Activated naive CD8-positive, alpha-beta T cell treated with anti-CD3 and anti-CD28 coated beads, Interleukin-2, amount 10 ng/mL, durations not matched to agents 7 days and 5 days (primary cell): ENCODE measurements around the gene CCDC152. TPM values are rescaled to one million over a fixed set of nuclear protein-coding genes. Genes with fewer than 3 reads are reported as not detected.

Experiments used
- ATAC-seq: fragments of 150-1000 bp; cut with Tn5 transposase; one replicate; pipeline ENCODE4 v1.10.0; 2021; ENCODE audit warnings: low read depth, moderate library complexity
- POLR2A ChIA-PET: fragments of 350-600 bp; sonication (Branson Sonifier 250); formaldehyde crosslinking; loops from one replicate; lab custom pipeline; 2021; ENCODE audit warnings: antibody characterized with exemption; lab: Charles Lee
- DNase-seq: peaks from one replicate; pipeline ENCODE4 v3.0.0; 2021
- H3K27ac Mint-ChIP-seq: one replicate; pipeline ENCODE4 v1.8.0; 2022; ENCODE audit warnings: mild to moderate bottlenecking, mixed read lengths
- H3K27me3 Mint-ChIP-seq: one replicate; pipeline ENCODE4 v1.8.0; 2022; ENCODE audit warnings: mild to moderate bottlenecking, moderate library complexity, mixed read lengths
- H3K36me3 Mint-ChIP-seq: one replicate; pipeline ENCODE4 v1.8.0; 2021; ENCODE audit warnings: mild to moderate bottlenecking, mixed read lengths
- H3K4me1 Mint-ChIP-seq: one replicate; pipeline ENCODE4 v1.8.0; 2021; ENCODE audit warnings: mixed read lengths
- H3K4me3 Mint-ChIP-seq: one replicate; pipeline ENCODE4 v1.8.0; 2022; ENCODE audit warnings: mild to moderate bottlenecking, moderate library complexity, mixed read lengths
- H3K9me3 Mint-ChIP-seq: one replicate; pipeline ENCODE4 v1.8.0; 2021; ENCODE audit warnings: mixed read lengths
- total RNA-seq, 2 experiments: library from RNA; stranded (reverse); gene quantifications; one replicate each; pipeline ENCODE4 v1.2.3, GENCODE V29; 2021

The CCDC152 gene
- total RNA-seq, 2 experiments from 2014 or later: 8.9 to 10.3 TPM

DNA sequence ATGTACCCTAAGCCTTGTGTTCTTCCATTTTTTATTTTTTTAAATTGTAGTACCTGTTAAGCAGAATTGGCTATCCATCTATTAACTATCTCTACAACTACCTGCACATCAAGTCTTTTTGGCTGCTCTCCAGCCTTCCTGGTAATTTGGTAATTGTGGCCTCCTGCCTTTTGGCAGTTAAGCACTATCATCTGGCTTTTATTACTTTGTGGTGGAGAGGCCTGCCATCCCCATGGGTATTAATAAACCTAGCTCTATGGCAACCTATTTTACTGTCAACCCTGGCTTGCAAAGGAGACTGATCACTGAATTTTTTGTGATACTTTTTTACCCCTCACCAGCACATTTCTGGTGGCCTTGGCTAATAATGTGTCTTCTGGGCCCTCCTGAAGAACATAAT is 34.5 kb downstream of the CCDC152 start:
- peaks cover 18% of the 10 kb centered on the region for H3K9me3 Mint-ChIP-seq
- POLR2A ChIA-PET: no interaction called here

DNA sequence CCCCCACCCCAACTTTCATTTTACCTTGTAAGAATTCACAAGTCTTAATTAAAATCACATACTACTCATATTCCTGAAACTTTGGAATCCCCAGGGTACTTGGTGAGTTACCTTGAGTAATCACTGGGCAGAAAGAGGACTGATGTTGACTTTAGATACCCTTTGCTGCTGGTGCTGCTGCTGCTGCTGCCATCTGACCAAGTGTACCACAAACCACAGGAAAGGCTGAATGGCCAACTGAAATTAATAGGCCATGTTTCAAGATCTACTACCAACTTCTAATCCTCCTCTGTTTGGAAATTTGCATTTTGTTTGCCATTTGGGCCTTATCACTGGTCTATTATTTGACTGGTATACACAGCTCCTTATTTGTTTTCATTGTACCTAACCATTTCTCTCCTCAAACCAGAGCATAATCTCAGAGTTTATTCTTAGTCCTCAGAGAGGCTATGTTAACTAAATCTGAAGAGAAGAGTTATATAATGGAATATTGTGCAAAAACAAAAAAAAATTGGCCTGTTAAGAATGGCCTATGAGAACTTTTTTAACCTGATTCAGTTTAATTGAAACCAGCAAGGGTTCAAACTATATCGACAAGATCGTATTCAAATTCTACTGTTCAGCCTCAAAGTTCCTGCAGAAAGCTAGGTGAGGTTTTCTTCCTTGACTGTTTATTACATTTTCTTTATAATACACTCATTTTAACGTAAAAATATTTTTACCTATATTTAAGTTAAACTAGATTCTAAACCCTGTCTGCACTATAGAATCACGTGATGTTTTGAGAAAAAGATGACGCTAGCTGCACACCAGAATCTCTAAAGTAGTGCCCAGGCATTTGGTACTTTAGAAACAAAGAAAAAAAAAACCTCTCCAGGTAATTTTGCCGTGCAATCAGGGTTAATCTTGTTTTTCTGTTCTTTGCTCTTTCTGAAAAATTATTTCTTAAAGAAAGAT is 41.9 kb downstream of the CCDC152 start:
- H3K27me3 Mint-ChIP-seq: no peaks in the 10 kb centered on the region
- peaks cover 7% of the 10 kb centered on the region for H3K9me3 Mint-ChIP-seq
- no peak for ATAC-seq
- no peak overlapping the region for H3K27ac Mint-ChIP-seq
- DNase-seq: no peak
- H3K4me3 Mint-ChIP-seq: no peak overlapping the region
- no peaks in the 10 kb centered on the region for H3K4me1 Mint-ChIP-seq
- POLR2A ChIA-PET: no interaction called here
- peaks cover 21% of the 10 kb centered on the region for H3K36me3 Mint-ChIP-seq

More for the DNA sequence above, 34.5 kb downstream of the CCDC152 start:
- Mint-ChIP-seq H3K36me3 (peaks cover 23% of the 10 kb centered on the region), H3K27me3 (no peaks in the 10 kb centered on the region), H3K27ac (no peak overlapping the region), H3K4me3 (no peak overlapping the region), H3K4me1 (no peaks in the 10 kb centered on the region)
- ATAC-seq (no peak), DNase-seq (no peak)

GRCh38 chr5:42799241-42799608 is 42.6 kb downstream of the CCDC152 start:
- no peak overlapping the region for H3K27ac Mint-ChIP-seq
- H3K36me3 Mint-ChIP-seq: peaks cover 15% of the 10 kb centered on the region
- no peak for DNase-seq
- H3K4me1 Mint-ChIP-seq: no peaks in the 10 kb centered on the region
- POLR2A ChIA-PET: no interaction called here
- H3K9me3 Mint-ChIP-seq: peaks cover 5% of the 10 kb centered on the region
- no peak overlapping the region for H3K4me3 Mint-ChIP-seq
- H3K27me3 Mint-ChIP-seq: no peaks in the 10 kb centered on the region
- no peak for ATAC-seq

DNA sequence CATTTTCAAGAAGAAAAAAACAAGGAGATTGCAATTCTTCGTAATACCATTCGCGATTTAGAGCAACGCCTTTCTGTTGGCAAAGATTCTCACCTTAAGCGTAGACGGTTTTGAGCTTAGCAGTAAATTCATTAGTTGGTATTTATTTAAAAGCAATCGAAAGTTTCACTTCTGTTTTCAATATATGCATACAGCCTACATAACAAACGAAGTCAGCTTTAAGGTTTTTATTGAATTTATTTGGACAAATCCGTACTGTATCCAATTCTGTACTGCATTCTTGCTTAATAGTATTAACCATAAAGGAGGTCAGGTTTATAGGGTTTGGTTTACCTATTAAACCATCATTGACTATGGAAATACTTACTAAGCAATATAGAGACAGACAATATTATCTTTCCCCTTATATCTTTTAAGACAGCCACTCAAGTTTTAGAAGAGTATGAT is 43.1 kb downstream of the CCDC152 start:
- peaks cover 3% of the 10 kb centered on the region for H3K9me3 Mint-ChIP-seq
- H3K4me3 Mint-ChIP-seq: no peak overlapping the region
- ATAC-seq (no peak), DNase-seq (no peak)
- H3K27ac Mint-ChIP-seq: no peak overlapping the region
- H3K36me3 Mint-ChIP-seq: peaks cover 11% of the 10 kb centered on the region
- POLR2A ChIA-PET: no interaction called here
- no peaks in the 10 kb centered on the region for H3K27me3 Mint-ChIP-seq
- no peaks in the 10 kb centered on the region for H3K4me1 Mint-ChIP-seq

DNA sequence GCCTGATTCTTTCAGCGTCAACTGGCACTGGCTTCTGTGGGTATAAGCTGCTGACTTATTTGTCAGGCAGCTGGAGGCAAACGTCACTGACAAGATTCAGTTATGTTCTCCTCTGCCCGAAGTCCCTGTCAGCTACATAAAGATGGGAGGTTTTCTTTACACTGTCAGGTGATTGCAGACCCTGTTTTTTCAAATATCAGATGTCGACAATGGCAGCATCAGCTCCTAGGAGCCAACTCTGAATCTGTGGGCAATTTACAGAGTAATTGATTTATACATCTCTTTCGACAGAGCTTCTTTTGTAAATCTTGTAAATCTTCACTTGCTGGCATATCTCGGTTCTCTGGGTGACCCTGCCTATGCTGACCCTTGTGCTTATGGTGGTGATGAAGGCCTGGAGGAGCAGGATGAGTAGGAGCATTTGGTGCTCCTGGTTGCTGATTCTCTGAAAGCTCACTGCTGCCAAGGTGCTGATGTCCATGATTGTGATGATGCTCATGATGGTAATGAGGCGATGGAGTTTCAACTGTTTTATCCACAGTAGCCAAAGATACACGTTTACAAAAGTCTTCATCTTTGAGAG is 44.2 kb downstream of the CCDC152 start:
- Mint-ChIP-seq H3K27me3 (no peaks in the 10 kb centered on the region), H3K36me3 (peaks cover 11% of the 10 kb centered on the region), H3K27ac (no peak overlapping the region), H3K9me3 (peaks cover 1% of the 10 kb centered on the region), H3K4me1 (no peaks in the 10 kb centered on the region), H3K4me3 (no peak overlapping the region)
- POLR2A ChIA-PET: no interaction called here
- DNase-seq (no peak), ATAC-seq (no peak)

DNA sequence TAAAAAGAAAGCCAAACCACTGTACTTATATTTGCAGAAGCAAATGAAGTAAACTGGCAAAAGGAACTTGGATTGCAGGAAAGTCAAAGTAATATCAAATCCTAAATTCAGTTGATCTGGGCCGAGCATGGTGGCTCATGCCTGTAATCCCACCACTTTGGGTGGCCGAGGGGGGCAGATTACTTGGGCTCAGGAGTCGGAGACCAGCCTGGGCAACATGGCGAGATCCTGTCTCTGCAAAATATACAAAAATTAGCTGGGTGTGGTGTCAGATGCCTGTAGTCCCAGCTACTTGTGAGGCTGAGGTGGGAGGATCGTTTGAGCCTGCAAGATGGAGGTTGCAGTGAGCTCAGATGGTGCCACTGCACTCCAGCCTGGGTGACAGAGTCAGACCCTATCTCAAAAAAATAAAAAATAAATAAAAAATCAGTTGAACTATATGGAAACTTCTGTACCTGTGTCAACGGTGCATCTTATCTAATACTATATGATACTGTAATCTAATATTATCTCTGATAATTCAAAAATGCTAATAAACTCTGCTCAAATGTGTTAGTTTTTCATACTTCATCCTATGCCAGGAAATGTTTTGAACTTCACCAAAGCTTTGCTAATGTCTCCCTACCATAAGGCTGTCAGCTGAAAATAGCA is 45.0 kb downstream of the CCDC152 start:
- ATAC-seq (no peak), DNase-seq (no peak)
- H3K27ac Mint-ChIP-seq: no peak overlapping the region
- H3K9me3 Mint-ChIP-seq: peaks cover 1% of the 10 kb centered on the region
- no peak overlapping the region for H3K4me3 Mint-ChIP-seq
- no peaks in the 10 kb centered on the region for H3K27me3 Mint-ChIP-seq
- no peaks in the 10 kb centered on the region for H3K4me1 Mint-ChIP-seq
- POLR2A ChIA-PET: no interaction called here
- H3K36me3 Mint-ChIP-seq: peaks cover 11% of the 10 kb centered on the region

GRCh38 chr5:42804717-42805339 is 48.2 kb downstream of the CCDC152 start:
- POLR2A ChIA-PET: no interaction called here
- no peak overlapping the region for H3K4me3 Mint-ChIP-seq

DNA sequence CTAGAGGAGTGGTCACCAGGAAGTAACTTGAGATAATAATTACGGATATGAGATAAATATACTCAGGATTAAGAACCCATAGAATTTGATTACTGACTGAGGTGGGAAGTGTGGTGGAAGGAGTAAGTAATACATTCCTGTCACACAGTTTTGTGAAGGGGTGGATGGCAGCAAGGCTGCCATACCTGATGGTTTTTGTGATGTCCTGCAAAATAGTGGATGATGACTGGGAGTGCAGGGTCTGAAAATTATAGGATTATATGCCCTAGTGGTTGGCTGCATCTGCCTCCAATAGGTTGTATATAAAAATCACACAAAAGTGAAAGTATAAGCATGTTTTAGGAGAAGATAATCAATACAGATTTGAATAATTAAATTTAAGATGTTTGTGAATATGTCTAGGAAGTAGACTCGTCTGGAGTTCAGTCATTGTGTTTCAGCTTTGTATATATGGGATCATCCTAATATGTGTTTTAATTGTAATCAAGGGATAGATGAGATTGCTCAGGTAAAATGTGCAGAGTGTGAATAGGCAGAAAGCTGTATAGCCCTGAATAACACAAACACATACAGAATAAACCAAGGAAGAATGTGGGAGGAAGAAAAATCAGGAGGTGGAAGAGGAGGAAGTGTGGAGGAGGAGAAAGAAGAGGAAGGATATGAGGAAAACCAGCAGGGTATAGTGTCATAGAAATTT is 49.5 kb downstream of the CCDC152 start:
- POLR2A ChIA-PET: no interaction called here
- Mint-ChIP-seq H3K9me3 (no peaks in the 10 kb centered on the region), H3K27ac (no peak overlapping the region)

More at GRCh38 chr5:42804717-42805339, 48.2 kb downstream of the CCDC152 start:
- ATAC-seq (no peak), DNase-seq (no peak)
- Mint-ChIP-seq H3K27ac (no peak overlapping the region), H3K27me3 (no peaks in the 10 kb centered on the region), H3K9me3 (no peaks in the 10 kb centered on the region), H3K36me3 (no peaks in the 10 kb centered on the region), H3K4me1 (no peaks in the 10 kb centered on the region)

DNA sequence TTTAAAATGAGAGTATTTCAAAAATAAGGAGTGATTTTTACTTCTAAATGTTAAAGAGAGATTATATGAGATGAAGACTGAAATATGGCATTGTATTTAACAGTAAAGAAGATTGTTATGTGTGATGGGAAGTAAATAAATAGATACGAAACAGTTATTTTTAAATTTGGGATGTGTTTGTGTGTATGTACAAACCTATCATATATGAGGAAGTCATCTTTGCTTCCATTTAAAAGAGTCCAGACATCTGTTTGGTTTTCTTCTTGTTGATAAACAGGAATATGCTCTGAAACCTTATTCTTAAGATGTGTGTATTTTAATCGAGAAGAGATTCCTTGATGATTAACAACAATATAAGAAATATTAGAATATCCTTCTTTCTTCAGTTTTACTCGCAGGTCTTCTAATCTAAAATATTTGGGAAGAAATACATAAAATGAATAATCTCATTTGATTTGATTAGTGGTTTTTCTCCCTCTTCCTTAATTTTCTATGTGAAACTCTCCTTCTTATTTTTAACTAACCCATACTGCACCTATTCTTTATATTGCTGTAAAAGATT is 50.2 kb downstream of the CCDC152 start:
- POLR2A ChIA-PET: no interaction called here
- no peak for DNase-seq
- H3K27me3 Mint-ChIP-seq: no peaks in the 10 kb centered on the region

More for the DNA sequence above, 49.5 kb downstream of the CCDC152 start:
- Mint-ChIP-seq H3K36me3 (no peaks in the 10 kb centered on the region), H3K27me3 (no peaks in the 10 kb centered on the region), H3K4me3 (no peak overlapping the region), H3K4me1 (no peaks in the 10 kb centered on the region)
- DNase-seq: no peak
- no peak for ATAC-seq

DNA sequence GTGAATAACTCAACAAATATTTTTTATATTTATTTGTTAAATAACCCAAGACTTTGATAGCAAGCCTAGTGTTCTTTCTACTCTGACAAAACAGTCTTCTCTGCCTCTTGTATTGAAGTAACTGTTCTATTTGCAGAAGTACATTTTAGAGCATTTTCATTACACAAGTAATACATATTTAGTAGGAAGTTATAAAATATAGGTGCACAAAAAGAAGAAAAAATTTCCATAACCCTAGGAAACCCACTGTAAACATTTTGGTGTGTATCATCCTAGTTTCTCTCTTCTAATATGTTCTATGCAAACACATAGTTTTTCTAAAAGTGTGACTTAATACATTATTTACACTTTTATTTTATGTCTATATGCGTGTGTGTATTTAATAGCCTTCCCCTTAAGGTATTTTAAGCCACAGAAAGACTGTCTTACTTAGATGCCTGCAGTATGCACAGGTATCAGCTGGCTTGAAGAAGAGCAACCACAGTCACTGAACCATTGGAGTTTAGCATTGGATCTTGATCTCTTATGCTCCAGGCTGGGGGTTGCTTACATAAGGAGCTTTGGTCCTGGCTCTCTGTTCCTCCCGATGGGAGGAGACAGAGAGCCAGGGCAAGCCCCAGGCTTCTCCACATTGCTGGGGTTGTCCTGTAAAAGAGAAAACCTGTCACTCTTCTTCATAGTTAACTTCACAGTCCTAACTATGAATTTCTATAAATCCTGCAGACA is 51.3 kb downstream of the CCDC152 start:
- no peaks in the 10 kb centered on the region for H3K27me3 Mint-ChIP-seq
- ATAC-seq (no peak), DNase-seq (no peak)
- POLR2A ChIA-PET: no interaction called here
- H3K4me1 Mint-ChIP-seq: peaks cover 1% of the 10 kb centered on the region
- H3K27ac Mint-ChIP-seq: no peak overlapping the region
- no peaks in the 10 kb centered on the region for H3K9me3 Mint-ChIP-seq
- no peaks in the 10 kb centered on the region for H3K36me3 Mint-ChIP-seq
- H3K4me3 Mint-ChIP-seq: no peak overlapping the region

More for the DNA sequence above, 50.2 kb downstream of the CCDC152 start:
- Mint-ChIP-seq H3K36me3 (no peaks in the 10 kb centered on the region), H3K27ac (no peak overlapping the region), H3K4me1 (no peaks in the 10 kb centered on the region), H3K9me3 (no peaks in the 10 kb centered on the region), H3K4me3 (no peak overlapping the region)
- no peak for ATAC-seq

DNA sequence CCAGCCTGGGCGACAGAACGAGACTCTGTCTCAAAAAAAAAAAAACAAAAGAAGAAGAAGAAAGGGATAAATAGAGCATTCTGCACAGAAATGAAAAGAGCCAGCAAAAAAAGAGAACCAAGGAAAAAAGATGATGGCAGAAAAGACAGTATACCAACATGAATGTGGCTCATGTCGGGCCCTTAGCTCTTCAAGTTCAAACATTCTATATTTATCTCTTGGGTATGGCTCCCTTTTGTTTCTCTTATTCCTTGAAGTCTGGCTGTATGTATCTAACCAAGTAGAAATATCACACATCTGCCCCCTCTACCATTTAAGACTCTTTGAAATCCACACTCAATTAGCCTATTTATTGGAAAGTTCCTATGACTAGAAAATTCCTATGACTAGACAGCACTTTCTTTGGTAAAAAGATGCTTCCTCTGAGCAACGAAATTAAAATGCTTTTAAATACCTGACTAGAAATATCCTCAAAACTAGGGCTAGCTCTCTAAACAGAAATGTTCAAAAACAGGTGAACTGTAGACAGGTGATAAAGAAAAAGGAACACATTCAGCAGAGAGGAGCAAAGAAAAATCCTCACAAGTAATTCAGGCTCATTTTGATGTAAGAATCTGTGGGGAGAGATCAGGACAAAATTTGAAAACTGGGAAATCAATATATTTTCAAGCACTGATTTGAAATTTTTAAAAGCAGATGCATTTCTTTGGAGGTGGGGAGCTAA is 52.4 kb downstream of the CCDC152 start:
- H3K36me3 Mint-ChIP-seq: no peaks in the 10 kb centered on the region
- POLR2A ChIA-PET: no interaction called here

More for the DNA sequence above, 52.4 kb downstream of the CCDC152 start:
- no peak overlapping the region for H3K27ac Mint-ChIP-seq
- H3K4me3 Mint-ChIP-seq: no peak overlapping the region
- no peaks in the 10 kb centered on the region for H3K27me3 Mint-ChIP-seq
- no peak for ATAC-seq
- no peaks in the 10 kb centered on the region for H3K9me3 Mint-ChIP-seq
- DNase-seq: no peak
- peaks cover 1% of the 10 kb centered on the region for H3K4me1 Mint-ChIP-seq
